H9 (cell line): ENCODE measurements around the gene GIGYF1. TPM values are rescaled to one million over a fixed set of nuclear protein-coding genes. Genes with fewer than 3 reads are reported as not detected.

Experiments used
- DNase-seq: peaks from one replicate; pipeline ENCODE4 v3.0.0-alpha.2; 2017
- H2AFZ ChIP-seq: one replicate; pipeline ENCODE4 v1.6.1; 2013; ENCODE audit warnings: mild to moderate bottlenecking, low read length, control low read depth, moderate library complexity
- H2AK5ac ChIP-seq: 2 replicates; pipeline ENCODE4 v1.6.1; 2013; ENCODE audit warnings: low read length, control low read depth, mixed read lengths; ENCODE audit not compliant: insufficient read length
- H2BK120ac ChIP-seq: one replicate; pipeline ENCODE4 v1.6.1; 2013; ENCODE audit warnings: low read depth, mild to moderate bottlenecking, low read length, control low read depth, inconsistent platforms; ENCODE audit not compliant: poor library complexity, severe bottlenecking
- H2BK12ac ChIP-seq: 2 replicates; pipeline ENCODE4 v1.6.1; 2013; ENCODE audit warnings: low read length, control low read depth, mixed read lengths, low read depth; ENCODE audit not compliant: insufficient read length
- H2BK15ac ChIP-seq: 2 replicates; pipeline ENCODE4 v1.6.1; 2013; ENCODE audit warnings: low read depth, low read length, control low read depth
- H2BK20ac ChIP-seq: one replicate; pipeline ENCODE4 v1.6.1; 2013; ENCODE audit warnings: low read depth, mild to moderate bottlenecking, low read length, control low read depth, inconsistent platforms; ENCODE audit not compliant: poor library complexity, severe bottlenecking
- H2BK5ac ChIP-seq: 2 replicates; pipeline ENCODE4 v1.6.1; 2013; ENCODE audit warnings: low read length, control low read depth, mixed read lengths; ENCODE audit not compliant: insufficient read length
- H3K14ac ChIP-seq: 2 replicates; pipeline ENCODE4 v1.6.1; 2013; ENCODE audit warnings: low read length, control low read depth; ENCODE audit not compliant: insufficient read depth
- H3K18ac ChIP-seq: 2 replicates; pipeline ENCODE4 v1.6.1; 2013; ENCODE audit warnings: low read depth, mild to moderate bottlenecking, mixed read lengths, low read length, control low read depth; ENCODE audit not compliant: insufficient read length
- H3K23ac ChIP-seq: 2 replicates; pipeline ENCODE4 v1.6.1; 2013; ENCODE audit warnings: low read length, control low read depth, mixed read lengths, low read depth; ENCODE audit not compliant: insufficient read length
- H3K23me2 ChIP-seq: 2 replicates; pipeline ENCODE4 v1.6.1; 2013; ENCODE audit warnings: low read depth, mild to moderate bottlenecking, mixed read lengths, low read length, control low read depth; ENCODE audit not compliant: insufficient read length, poor library complexity, severe bottlenecking
- H3K27ac ChIP-seq: 2 replicates; pipeline ENCODE4 v1.5.1; 2013; ENCODE audit warnings: low read length, control low read depth, mixed read lengths, low read depth; ENCODE audit not compliant: insufficient read length
- H3K27me3 ChIP-seq: 2 replicates; pipeline ENCODE4 v1.6.1; 2013; ENCODE audit warnings: low read length, control low read depth, inconsistent platforms; ENCODE audit not compliant: insufficient read depth
- H3K4ac ChIP-seq: 2 replicates; pipeline ENCODE4 v1.6.1; 2013; ENCODE audit warnings: low read depth, mild to moderate bottlenecking, control low read depth, inconsistent platforms, low read length, moderate library complexity
- H3K4me1 ChIP-seq: 2 replicates; pipeline ENCODE4 v1.6.1; 2013; ENCODE audit warnings: low read length, control low read depth, inconsistent platforms; ENCODE audit not compliant: insufficient read depth
- H3K4me2 ChIP-seq: 2 replicates; pipeline ENCODE4 v1.6.1; 2013; ENCODE audit warnings: low read length, control low read depth, mixed read lengths; ENCODE audit not compliant: insufficient read length, insufficient read depth
- H3K56ac ChIP-seq: 2 replicates; pipeline ENCODE4 v1.6.1; 2013; ENCODE audit warnings: low read depth, mild to moderate bottlenecking, mixed read lengths, low read length, control low read depth; ENCODE audit not compliant: insufficient read length
- H3K79me1 ChIP-seq: 2 replicates; pipeline ENCODE4 v1.6.1; 2013; ENCODE audit warnings: low read depth, mild to moderate bottlenecking, moderate library complexity, low read length, control low read depth, inconsistent platforms; ENCODE audit not compliant: insufficient read depth, poor library complexity, severe bottlenecking
- H3K79me2 ChIP-seq: 2 replicates; pipeline ENCODE4 v1.6.1; 2013; ENCODE audit warnings: low read length, control low read depth, inconsistent platforms; ENCODE audit not compliant: insufficient read depth
- H3K9ac ChIP-seq: 2 replicates; pipeline ENCODE4 v1.6.1; 2013; ENCODE audit warnings: low read length, control low read depth, mixed read lengths; ENCODE audit not compliant: insufficient read length; ENCODE audit errors: extremely low read depth
- H3K9me3 ChIP-seq: one replicate; pipeline ENCODE4 v1.6.1; 2013; ENCODE audit warnings: low read depth, low read length, inconsistent platforms; ENCODE audit not compliant: control insufficient read depth
- H3T11ph ChIP-seq: one replicate; pipeline ENCODE4 v1.6.1; 2013; ENCODE audit warnings: mild to moderate bottlenecking, low read length, control low read depth, inconsistent platforms
- H4K20me1 ChIP-seq: one replicate; pipeline ENCODE4 v1.6.1; 2013; ENCODE audit not compliant: control insufficient read depth, insufficient read length, insufficient read depth
- H4K5ac ChIP-seq: 2 replicates; pipeline ENCODE4 v1.6.1; 2013; ENCODE audit warnings: low read depth, mild to moderate bottlenecking, mixed read lengths, low read length, control low read depth; ENCODE audit not compliant: insufficient read length
- H4K8ac ChIP-seq: replicated peaks from 2 replicates; pipeline ENCODE4 v1.6.1; 2013; ENCODE audit warnings: low read length, control low read depth, mixed read lengths, low read depth; ENCODE audit not compliant: insufficient read length
- H4K91ac ChIP-seq: 2 replicates; pipeline ENCODE4 v1.6.1; 2013; ENCODE audit warnings: low read depth, mild to moderate bottlenecking, moderate library complexity, mixed read lengths, low read length, control low read depth; ENCODE audit not compliant: insufficient read length
- H3K27ac Mint-ChIP-seq, 3 experiments: 2 replicates in 2 of 3; 3 replicates in 1 of 3; pipeline ENCODE4 v1.8.0; 2020 to 2021; ENCODE audit warnings: mixed read lengths in 3 of 3, mild to moderate bottlenecking in 1 of 3, moderate library complexity in 1 of 3
- H3K27me3 Mint-ChIP-seq: 2 replicates; pipeline ENCODE4 v1.8.0; 2021; ENCODE audit warnings: low read depth, mild to moderate bottlenecking, moderate library complexity, mixed read lengths
- H3K36me3 Mint-ChIP-seq, 3 experiments: 2 replicates in 2 of 3; 3 replicates in 1 of 3; pipeline ENCODE4 v1.8.0; 2020 to 2021; ENCODE audit warnings: low read depth in 3 of 3, mixed read lengths in 3 of 3; ENCODE audit not compliant: insufficient read depth in 1 of 3
- H3K4me1 Mint-ChIP-seq, 2 experiments: 2 replicates each; pipeline ENCODE4 v1.8.0; 2020; ENCODE audit warnings: mixed read lengths in 2 of 2
- H3K4me3 Mint-ChIP-seq, 2 experiments: 2 replicates in 1 of 2; 3 replicates in 1 of 2; pipeline ENCODE4 v1.8.0; 2020 to 2021; ENCODE audit warnings: mild to moderate bottlenecking in 2 of 2, mixed read lengths in 2 of 2, moderate library complexity in 1 of 2
- H3K9me3 Mint-ChIP-seq, 2 experiments: 2 replicates in 1 of 2; 3 replicates in 1 of 2; pipeline ENCODE4 v1.8.0; 2020; ENCODE audit warnings: mild to moderate bottlenecking in 2 of 2, mixed read lengths in 2 of 2, moderate library complexity in 1 of 2
- WGBS: extraction: QIAGEN DNeasy Blood & Tissue Kit; methylation state at CpG from one replicate; pipeline ENCODE4 v1.1.7; 2013; ENCODE audit warnings: missing lambda C conversion rate, low lambda C conversion rate, mixed read lengths; ENCODE audit not compliant: insufficient read length; ENCODE audit errors: extremely low coverage; 5-methylcytosine and 5-hydroxymethylcytosine counted together
- total RNA-seq: library from RNA; stranded (reverse); gene quantifications from 2 replicates; pipeline ENCODE4 v1.2.1, GENCODE V29; 2021
- TF ChIP-seq, protein P1 (sequence below): fragments of 200-600 bp; sonication (generic); conservative IDR thresholded peaks from 3 replicates; pipeline ENCODE4 v1.8.0; 2021; ENCODE audit warnings: antibody characterized with exemption, mild to moderate bottlenecking

GIGYF1 gene
- total RNA-seq, 1 experiment from 2014 or later = 104 TPM

DNA sequence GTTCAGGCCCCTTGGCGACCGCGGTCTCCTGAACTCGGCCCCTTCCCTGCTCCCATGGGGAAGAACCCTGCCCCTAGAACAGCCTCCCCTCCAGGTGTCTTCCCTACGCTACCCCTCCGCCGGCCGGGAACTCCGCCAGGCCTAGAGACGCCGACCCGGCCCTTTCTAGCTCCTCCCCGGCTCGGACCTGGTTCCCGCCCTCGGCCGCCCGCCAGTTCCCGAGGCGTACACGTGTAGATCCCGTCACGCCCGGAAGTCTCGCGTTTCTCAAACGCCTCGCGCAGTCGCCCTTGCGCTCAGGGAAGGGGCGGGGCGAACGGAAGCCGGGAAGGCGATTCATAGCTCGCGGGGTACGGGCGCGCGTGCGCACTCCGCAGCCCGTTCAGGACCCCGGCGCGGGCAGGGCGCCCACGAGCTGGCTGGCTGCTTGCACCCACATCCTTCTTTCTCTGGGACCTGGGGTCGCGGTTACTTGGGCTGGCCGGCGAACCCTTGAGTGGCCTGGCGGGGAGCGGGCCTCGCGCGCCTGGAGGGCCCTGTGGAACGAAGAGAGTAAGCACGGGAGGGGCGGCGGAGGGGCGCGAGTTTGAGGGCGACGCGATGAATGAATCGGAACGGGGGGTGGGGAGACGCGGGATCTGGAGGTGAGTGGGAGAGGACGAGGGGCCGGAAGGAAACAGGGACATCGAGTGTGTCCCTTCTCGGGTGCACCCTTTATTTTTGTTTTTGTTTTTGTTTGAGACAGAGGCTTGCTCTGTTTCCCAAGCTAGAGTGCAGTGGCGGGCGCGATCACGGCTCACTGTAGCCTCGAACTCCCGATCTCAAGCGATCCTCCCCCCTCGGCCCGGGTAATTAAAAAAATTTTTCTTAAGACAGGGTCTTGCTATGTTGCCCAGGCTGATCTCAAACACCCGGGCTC, 12.0 kb upstream of the GIGYF1 start, which contains the start of gene POP7:
Gene POP7, plus strand, starts transcription at position 369 of the 919 bp plus-strand sequence. CDS start 710 bp downstream, outside the sequence.
- Histone ChIP-seq H3K56ac (no peak within 1 kb of the TSS), H3K4ac (no peak within 1 kb of the TSS), H4K8ac (no peak within 1 kb of the TSS), H3K23ac (no peak within 1 kb of the TSS), H3K79me1 (peaks cover 5% of the 10 kb centered on the region), H2BK5ac (no peak within 1 kb of the TSS), H2BK15ac (no peak within 1 kb of the TSS), H3K27ac (no peak within 1 kb of the TSS), H3T11ph (no peak within 1 kb of the TSS), H4K20me1 (no peaks in the 10 kb centered on the region), H3K9me3 (no peaks in the 10 kb centered on the region), H4K91ac (no peak within 1 kb of the TSS), H2BK20ac (no peak within 1 kb of the TSS), H3K14ac (peak within 1 kb of the TSS; percentile 83), H3K9ac (peak within 1 kb of the TSS; percentile 93), H2AFZ (no peak within 1 kb of the TSS), H3K23me2 (peaks cover 15% of the 10 kb centered on the region), H2BK120ac (no peak within 1 kb of the TSS), H3K27me3 (no peaks in the 10 kb centered on the region), H4K5ac (no peak within 1 kb of the TSS), H3K18ac (peak within 1 kb of the TSS; percentile 61), H3K79me2 (peaks cover 10% of the 10 kb centered on the region; the same call in 1 of the 2 replicates), H3K4me2 (peak within 1 kb of the TSS; percentile 81), H3K4me1 (no peaks in the 10 kb centered on the region; the same call in 1 of the 2 replicates), H2AK5ac (no peak within 1 kb of the TSS), H2BK12ac (no peak within 1 kb of the TSS)
- peaks cover 0 to 2% of the 10 kb centered on the region in 2 experiments; a peak in 1 of 5 replicates for H3K9me3 Mint-ChIP-seq
- H3K4me3 Mint-ChIP-seq = peak within 1 kb of the TSS; percentile 96 to 99
- no peaks in the 10 kb centered on the region; the same call in 1 of the 2 replicates for H3K27me3 Mint-ChIP-seq
- peaks cover 6 to 10% of the 10 kb centered on the region in 2 experiments for H3K4me1 Mint-ChIP-seq
- H3K27ac Mint-ChIP-seq = peak within 1 kb of the TSS; percentile 90 to 98 (median 96); a peak in 6 of 7 replicates
- DNase-seq = peak; percentile 98
- H3K36me3 Mint-ChIP-seq = peaks cover 4 to 20% (median 17%) of the 10 kb centered on the region in 3 experiments; a peak in 6 of 7 replicates
- no CpG with 5 or more reads among the region's 86 CpGs for WGBS
- TF ChIP-seq, protein P1, sequence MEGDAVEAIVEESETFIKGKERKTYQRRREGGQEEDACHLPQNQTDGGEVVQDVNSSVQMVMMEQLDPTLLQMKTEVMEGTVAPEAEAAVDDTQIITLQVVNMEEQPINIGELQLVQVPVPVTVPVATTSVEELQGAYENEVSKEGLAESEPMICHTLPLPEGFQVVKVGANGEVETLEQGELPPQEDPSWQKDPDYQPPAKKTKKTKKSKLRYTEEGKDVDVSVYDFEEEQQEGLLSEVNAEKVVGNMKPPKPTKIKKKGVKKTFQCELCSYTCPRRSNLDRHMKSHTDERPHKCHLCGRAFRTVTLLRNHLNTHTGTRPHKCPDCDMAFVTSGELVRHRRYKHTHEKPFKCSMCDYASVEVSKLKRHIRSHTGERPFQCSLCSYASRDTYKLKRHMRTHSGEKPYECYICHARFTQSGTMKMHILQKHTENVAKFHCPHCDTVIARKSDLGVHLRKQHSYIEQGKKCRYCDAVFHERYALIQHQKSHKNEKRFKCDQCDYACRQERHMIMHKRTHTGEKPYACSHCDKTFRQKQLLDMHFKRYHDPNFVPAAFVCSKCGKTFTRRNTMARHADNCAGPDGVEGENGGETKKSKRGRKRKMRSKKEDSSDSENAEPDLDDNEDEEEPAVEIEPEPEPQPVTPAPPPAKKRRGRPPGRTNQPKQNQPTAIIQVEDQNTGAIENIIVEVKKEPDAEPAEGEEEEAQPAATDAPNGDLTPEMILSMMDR = no peak
